Epithelial cell of proximal tubule (primary cell): Measurements from ENCODE around the gene SMAD9. TPM values are rescaled to one million over a fixed set of nuclear protein-coding genes. Genes with fewer than 3 reads are reported as not detected.

ENCODE experiments used
- DNase-seq: peaks from one replicate; pipeline ENCODE4 v3.0.0-alpha.2; 2011; ENCODE audit warnings: low read depth
- H3K4me3 ChIP-seq: 2 replicates; pipeline ENCODE4 v1.5.1; 2011; ENCODE audit warnings: low read depth, mild to moderate bottlenecking, low read length
- total RNA-seq: library from RNA; depleted of rRNA; stranded (reverse); fragments of >200 nt; gene quantifications from 2 replicates; pipeline ENCODE4 v1.2.3, GENCODE V29; 2015
- TF ChIP-seq, protein P1 (sequence below): conservative IDR thresholded peaks from 2 replicates; pipeline ENCODE4 v1.5.1; 2012; ENCODE audit warnings: low read depth, mild to moderate bottlenecking, low read length

Gene SMAD9
- total RNA-seq, 1 donor from 2014 or later: 4.8 TPM

DNA sequence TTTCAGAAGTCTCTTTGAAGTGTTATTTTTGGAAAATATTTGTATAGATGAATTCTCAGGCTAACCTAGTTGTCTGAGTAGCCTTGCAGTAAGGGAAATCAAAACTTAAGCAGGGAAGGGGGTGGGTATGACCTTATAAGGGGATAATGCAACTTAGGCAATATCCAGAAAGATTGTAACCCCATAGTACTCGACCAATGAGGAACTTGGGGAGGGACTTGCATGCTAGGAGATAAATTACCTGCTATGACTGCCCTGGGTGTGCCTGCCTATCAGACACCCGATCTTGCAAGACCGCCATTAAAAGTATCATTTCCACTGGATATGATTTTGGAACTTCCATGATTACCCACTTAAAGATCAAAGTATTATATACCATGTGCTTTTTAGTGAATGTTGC lies 124.0 kb downstream of the SMAD9 start:
- TF ChIP-seq, protein P1, sequence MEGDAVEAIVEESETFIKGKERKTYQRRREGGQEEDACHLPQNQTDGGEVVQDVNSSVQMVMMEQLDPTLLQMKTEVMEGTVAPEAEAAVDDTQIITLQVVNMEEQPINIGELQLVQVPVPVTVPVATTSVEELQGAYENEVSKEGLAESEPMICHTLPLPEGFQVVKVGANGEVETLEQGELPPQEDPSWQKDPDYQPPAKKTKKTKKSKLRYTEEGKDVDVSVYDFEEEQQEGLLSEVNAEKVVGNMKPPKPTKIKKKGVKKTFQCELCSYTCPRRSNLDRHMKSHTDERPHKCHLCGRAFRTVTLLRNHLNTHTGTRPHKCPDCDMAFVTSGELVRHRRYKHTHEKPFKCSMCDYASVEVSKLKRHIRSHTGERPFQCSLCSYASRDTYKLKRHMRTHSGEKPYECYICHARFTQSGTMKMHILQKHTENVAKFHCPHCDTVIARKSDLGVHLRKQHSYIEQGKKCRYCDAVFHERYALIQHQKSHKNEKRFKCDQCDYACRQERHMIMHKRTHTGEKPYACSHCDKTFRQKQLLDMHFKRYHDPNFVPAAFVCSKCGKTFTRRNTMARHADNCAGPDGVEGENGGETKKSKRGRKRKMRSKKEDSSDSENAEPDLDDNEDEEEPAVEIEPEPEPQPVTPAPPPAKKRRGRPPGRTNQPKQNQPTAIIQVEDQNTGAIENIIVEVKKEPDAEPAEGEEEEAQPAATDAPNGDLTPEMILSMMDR: no peak
- no peak for DNase-seq
- H3K4me3 ChIP-seq: no peak overlapping the region

DNA sequence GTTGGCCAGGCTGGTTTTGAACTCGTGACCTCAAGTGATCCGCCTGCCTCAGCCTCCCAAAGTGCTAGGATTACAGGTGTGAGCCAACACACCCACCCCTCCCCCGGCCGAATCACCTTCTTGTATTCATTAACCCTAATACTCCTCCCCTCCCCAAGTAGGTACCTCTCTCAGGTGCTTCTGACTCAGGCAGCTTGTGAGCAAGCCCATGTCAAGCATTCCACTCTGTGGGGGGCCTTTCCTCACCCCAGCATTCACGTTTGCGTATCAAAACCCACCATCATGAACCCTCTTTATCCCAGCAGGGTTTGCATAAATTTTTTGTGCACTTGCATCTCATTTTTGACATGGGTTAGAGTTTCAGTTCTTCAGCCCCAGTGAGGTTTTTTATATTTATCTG lies 124.6 kb downstream of the SMAD9 start:
- TF ChIP-seq, protein P1: no peak
- DNase-seq: no peak
- H3K4me3 ChIP-seq: no peak overlapping the region

Other genes with a start within 250 kb of the SMAD9 start
- not detected in 2 replicates for gene SERTM1, start 246.2 kb downstream of the SMAD9 start, total RNA-seq
- gene RFXAP, start 101.0 kb downstream of the SMAD9 start, total RNA-seq: 2.1 and 2.7 TPM in 2 replicates
- 26.3 and 36.8 TPM in 2 replicates for gene ALG5, start 79.1 kb upstream of the SMAD9 start, total RNA-seq
- 68.1 and 92.8 TPM in 2 replicates for gene EXOSC8, start 80.5 kb upstream of the SMAD9 start, total RNA-seq
- 40.7 and 41.4 TPM in 2 replicates for gene SUPT20H, start 139.4 kb upstream of the SMAD9 start, total RNA-seq
- gene CSNK1A1L, start 185.4 kb upstream of the SMAD9 start, total RNA-seq: not detected in 2 replicates